Stimulated activated CD4-positive, alpha-beta T cell treated with anti-CD3 and anti-CD28 coated beads, Interleukin-1b, Interleukin-23, amount 100 ng/mL, for 1 hour (primary cell): ENCODE measurements around the gene RNASE8.
"Not testable (repeated sequence)": the region's sequence is repeated elsewhere in the genome, so short reads cannot be mapped to it uniquely, and the experiment has no call there.

ENCODE experiments used
- DNase-seq, 2 donors: peaks; one replicate each; pipeline ENCODE4 v3.0.0-alpha.2; 2020; ENCODE audit warnings: low read depth in 2 of 2

The RNASE8 gene

GRCh38 chr14:21029917-21030316 lies 27.7 kb upstream of the RNASE8 start, which contains the start of gene TPPP2:
TSS of gene TPPP2 (plus strand) at chr14:21030217. CDS start at chr14:21030582, 365 bp downstream.
- DNase-seq, result no peak

- DNase-seq, result no peak
These were observed 27.1 kb upstream of the RNASE8 start for GRCh38 chr14:21030531-21030930.

- no peak for DNase-seq
These were observed 25.1 kb upstream of the RNASE8 start for GRCh38 chr14:21032326-21033132.

GRCh38 chr14:21033133-21033698 lies 24.4 kb upstream of the RNASE8 start:
- no peak for DNase-seq

- no peak for DNase-seq
These were observed 22.9 kb upstream of the RNASE8 start, which contains the start of gene RNASE13 for GRCh38 chr14:21034707-21035106. TSS of gene RNASE13 (minus strand) at chr14:21034807. CDS start at chr14:21034288, 519 bp downstream.

GRCh38 chr14:21036751-21037150 lies 20.9 kb upstream of the RNASE8 start:
- DNase-seq, result no peak

- DNase-seq, result no peak
These were observed 20.5 kb upstream of the RNASE8 start for GRCh38 chr14:21037156-21037555.

DNA sequence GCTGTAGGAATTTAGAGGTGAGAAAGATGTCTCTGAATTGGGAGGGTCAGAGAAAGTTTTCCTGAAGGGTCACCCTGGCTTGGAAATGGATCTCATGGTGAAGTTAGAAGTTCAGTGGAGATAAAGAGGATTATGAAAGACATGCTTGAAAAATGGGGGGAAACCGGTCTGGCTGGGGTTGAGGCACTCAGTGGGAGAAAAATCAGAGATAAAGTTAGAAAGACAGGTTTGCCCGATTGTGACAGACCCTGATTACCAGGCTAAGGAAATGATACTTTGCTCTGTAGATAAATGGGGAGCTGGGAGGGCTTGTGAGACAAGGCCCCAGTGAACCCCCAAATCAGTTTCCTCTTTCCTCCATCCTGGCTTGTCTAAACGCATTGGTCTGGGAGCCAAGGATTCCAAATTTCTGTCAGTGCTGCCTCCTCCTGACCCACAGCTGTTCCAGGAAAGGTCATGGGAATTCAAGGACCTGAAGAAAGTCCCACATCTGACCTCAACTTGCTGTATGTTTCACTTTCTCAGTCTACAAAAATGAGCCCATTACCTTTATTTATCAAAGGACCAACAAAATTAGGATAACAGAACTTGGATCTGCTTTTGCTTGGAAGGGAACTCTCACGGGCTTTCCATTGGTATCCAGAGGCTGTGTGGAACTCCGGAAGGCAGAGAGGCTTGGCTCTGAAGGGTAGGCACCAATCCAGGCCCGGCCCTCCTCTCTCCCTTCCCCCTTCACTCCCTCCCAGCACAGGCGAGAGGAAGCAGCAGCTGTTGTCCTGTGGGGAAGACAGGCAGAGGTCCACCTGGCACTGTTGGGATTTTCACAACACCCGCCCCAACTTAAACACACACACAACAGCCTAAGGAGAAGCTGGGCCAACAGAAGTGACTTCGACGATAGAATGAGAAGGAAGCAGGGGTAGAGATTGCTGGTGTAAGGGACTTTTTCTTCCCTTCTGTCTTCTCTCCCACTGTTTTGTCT lies 18.9 kb upstream of the RNASE8 start:
- no peak for DNase-seq

DNA sequence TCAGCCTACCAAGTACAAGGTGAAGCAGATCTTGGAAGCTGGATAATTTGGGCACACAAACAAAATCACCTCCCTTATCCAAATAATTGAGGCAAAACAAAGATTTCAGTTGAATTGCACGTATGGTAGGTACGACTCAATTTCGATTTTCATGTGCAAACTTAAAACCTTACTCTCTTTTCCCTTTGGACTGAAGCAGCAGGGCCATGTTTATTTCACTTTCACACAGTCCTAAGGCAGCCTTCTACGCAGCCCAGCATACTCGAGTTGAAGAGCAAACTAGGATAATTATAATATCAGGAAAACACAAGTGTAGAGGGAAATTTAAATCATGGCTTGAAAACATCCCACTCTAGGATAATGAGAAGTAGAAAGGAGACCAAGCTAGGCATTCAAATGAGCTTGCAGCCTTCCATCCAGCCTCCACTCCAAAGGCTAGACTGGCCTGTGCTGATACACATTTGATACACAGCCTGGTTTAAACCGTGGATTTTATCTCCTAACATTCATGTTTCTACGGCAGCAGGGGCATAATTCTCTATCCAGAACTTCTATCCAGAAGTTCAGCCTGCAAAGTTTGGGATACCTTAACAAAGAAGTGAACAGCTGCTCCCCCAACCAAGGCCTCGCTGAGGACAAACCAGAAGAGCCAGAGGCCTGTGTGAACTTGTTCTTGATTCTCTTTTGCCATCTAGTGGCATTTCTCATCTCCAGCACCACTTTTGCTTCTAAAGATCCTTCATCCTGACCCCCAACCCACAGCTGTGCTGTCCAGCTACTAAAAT lies 17.8 kb upstream of the RNASE8 start:
- no peak for DNase-seq

GRCh38 chr14:21040370-21040925 lies 17.2 kb upstream of the RNASE8 start:
- DNase-seq, result no peak

DNA sequence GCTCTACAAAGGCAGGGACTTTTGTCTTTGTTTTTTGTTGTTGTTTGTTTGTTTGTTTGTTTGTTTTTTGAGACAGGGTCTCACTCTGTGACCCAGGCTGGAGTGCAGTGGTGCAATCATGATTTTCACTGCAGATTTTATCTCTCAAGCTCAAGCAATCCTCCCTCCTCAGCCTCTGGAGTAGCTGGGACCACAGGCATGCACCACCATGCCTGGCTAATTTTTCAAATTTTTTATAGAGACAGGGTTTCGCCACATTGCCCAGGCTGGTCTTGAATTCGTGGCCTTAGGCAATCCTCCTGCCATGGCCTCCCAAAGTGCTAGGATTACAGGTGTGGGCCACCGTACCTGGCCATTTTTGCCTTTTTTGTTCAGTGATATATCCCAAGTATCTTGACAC lies 16.7 kb upstream of the RNASE8 start:
- DNase-seq, result not testable (repeated sequence)

GRCh38 chr14:21041676-21042433 lies 15.8 kb upstream of the RNASE8 start, which contains the start of gene RNASE7:
TSS of gene RNASE7 (plus strand) at chr14:21042362. CDS start at chr14:21042993, 631 bp downstream.
- no peak for DNase-seq

DNA sequence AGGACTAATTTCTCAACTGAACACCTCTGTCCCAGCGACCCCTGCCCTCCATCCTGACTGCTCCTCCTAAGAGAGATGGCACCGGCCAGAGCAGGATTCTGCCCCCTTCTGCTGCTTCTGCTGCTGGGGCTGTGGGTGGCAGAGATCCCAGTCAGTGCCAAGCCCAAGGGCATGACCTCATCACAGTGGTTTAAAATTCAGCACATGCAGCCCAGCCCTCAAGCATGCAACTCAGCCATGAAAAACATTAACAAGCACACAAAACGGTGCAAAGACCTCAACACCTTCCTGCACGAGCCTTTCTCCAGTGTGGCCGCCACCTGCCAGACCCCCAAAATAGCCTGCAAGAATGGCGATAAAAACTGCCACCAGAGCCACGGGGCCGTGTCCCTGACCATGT lies 14.7 kb upstream of the RNASE8 start:
- DNase-seq, result no peak

DNA sequence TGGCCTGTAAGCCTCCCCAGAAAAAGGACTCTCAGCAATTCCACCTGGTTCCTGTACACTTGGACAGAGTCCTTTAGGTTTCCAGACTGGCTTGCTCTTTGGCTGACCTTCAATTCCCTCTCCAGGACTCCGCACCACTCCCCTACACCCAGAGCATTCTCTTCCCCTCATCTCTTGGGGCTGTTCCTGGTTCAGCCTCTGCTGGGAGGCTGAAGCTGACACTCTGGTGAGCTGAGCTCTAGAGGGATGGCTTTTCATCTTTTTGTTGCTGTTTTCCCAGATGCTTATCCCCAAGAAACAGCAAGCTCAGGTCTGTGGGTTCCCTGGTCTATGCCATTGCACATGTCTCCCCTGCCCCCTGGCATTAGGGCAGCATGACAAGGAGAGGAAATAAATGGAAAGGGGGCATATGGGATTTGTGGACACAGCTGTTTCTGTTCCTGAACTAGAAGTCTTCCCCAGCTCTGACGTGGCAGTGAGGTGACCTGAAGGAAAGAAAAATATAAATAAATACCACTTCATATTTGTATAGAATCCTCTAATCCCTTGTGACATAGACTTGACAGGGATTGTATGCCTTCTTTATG lies 14.1 kb upstream of the RNASE8 start:
- DNase-seq, result no peak

DNA sequence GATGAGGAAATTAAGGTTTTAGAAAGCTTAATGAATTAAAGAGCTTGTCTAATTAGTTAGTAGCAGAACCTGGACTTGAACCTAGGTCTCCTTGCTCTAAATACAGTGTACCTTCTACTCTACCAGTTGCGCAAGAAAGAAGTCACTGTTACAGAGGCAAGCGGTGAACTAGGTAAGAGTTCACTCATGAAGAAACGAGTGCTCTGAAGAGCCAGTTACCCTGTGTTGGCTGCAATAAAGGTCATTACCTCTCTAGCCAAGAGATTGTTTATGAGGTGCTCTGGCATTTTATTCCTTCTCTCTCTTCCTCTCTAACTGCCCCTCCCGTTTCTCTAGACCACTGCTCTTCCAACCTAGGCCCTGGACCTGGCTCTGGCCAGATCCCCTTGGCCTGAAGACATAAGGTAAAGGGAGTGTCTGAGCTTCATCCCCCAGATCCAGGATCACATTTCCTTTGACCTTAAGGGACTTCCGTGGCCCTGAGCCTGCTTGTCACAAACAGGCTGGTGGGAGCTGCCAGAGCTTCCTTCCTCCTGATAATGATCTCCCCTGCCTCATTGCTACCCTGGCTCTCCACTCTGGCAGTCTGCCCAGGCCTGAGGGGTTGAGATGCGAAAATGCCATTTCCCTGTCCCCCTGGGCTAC lies 13.5 kb upstream of the RNASE8 start:
- DNase-seq, result no peak

DNA sequence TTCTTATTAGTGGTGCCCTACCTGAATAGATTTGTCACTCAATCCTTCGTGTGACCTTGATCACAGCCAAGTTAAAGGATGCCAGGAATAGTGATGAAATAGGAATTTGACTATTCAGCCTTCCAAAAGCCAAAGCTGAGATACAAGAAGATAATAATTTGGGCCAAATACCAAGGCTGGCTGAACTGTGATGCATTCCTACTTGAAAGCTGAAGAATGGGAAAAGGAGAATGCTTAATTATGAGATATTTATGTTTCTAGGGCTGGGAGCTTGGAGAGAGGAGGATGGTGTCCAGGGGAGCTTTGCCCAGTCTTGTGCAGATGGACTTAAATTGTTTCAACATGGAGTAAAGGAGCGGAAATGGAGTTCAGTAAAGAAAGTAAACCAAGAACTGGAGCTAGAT lies 10.2 kb upstream of the RNASE8 start:
- no peak for DNase-seq

DNA sequence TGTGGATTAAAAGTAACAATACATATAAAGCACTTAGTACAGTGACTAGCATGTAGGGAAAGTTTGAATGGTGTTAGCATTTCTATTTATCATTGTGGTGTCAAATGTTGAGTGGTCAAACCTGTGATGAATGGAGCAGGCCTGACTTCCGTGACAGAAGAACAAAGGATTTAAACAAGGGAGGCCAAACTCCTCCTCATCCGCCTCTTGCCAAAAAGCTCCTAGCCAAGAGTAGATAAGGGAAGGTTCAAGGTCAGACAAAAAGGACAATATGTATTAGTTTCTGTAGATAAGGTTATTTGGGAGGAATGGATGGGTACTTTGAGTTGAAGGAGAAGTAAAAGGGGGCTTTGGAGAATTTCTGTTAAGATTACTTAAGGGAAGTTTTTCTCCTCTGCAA lies 9.0 kb upstream of the RNASE8 start:
- DNase-seq, result no peak

DNA sequence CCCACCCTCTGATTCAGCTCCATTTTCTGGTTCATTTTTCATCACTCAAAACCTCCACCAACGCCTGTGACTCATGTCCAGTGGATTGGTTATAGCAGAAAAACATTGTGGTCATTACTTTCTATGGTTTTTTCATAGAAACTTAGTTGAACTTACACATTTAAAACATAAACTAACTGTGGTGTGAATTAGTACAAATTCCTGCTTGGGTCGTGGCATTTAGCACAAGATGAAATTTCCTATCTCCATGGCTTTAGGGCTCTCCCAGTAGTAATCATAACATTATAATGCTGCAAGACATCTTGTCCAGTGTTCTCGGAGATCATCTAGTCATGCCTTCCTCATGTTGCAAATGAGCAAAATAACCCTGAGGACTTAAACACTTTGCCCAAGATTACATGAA lies 8.3 kb upstream of the RNASE8 start:
- no peak for DNase-seq

DNA sequence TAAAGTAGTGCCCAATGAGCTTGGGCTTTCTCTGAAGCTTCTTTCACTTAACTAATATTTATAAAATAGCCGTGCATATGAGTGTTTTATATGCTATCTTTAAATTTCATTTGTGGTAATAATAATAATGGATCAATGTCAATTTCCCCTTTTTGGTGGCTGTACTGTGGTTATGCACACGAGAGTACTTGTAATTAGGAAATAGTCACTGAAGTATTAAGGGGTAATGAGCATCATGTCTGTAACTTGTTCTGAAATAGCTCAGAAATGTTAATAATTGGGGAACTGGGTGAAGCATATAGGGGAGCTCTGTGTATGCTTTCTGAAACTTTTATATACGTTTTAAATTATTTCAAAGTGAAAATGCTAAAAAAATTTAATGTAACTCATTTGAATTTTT lies 7.0 kb upstream of the RNASE8 start:
- DNase-seq, result no peak
